ENCODE results near the gene CACNA1F.

CACNA1F gene

DNA sequence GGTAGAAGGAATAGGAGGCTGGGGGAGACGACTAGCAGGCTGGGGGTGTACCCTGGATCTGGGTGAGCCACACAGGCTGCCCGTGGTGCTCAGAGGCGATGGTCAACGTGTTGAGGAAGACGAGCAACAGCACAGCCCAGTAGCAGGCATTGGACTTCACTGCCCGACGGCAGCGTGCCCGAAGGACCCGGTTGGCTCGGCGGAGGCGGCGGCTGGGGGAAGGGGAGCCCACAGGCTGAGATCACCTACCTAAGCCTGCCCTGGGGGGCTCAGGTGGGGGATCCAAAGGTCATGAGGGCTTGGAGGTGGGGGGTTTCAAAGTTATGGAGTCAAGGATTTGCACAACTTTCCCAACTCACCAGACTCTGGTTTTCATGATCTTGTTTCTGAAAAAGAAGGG, 7.3 kb downstream of the CACNA1F start:
- no peaks in the 10 kb centered on the region for H3K36me3 ChIP-seq (ENCODE audit: control insufficient read depth, low read depth, low read length)
- H3K27ac ChIP-seq (ENCODE audit: low read length) = no peak overlapping the region
- H3K9ac ChIP-seq (ENCODE audit: low read length) = no peak overlapping the region
- H3K4me3 ChIP-seq (ENCODE audit: low read length) = no peak overlapping the region
- no peaks in the 10 kb centered on the region for H3K27me3 ChIP-seq (ENCODE audit: control insufficient read depth, insufficient read depth, low read length)
- no peaks in the 10 kb centered on the region for H3K4me1 ChIP-seq (ENCODE audit: control insufficient read depth, low read depth, low read length)
- peaks cover 5% of the 10 kb centered on the region for H3K9me3 ChIP-seq (ENCODE audit: control insufficient read depth, low read depth, low read length)

DNA sequence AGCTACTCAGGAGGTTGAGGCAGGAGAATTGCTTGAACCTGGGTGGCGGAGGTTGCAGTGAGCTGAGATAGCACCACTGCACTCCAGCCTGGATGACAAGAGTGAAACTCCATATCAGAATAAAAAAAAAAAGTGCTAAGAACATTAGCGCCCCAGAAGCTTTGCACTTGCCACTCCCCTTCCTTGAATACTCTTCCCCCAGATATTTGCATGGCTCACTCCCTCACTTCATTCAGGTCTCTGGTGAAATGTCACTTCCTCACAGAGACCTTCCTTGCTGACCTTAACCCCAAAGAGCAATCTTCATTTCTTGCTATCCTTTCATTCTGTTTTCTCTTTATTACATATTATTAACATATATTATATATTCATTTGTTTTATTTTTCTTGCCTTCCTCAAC, 11.3 kb downstream of the CACNA1F start:
- Histone ChIP-seq H3K36me3 (ENCODE audit: control insufficient read depth, low read depth, low read length) (no peaks in the 10 kb centered on the region), H3K9ac (ENCODE audit: low read length) (no peak overlapping the region), H3K4me1 (ENCODE audit: control insufficient read depth, low read depth, low read length) (no peaks in the 10 kb centered on the region), H3K9me3 (ENCODE audit: control insufficient read depth, low read depth, low read length) (peaks cover 5% of the 10 kb centered on the region), H3K27ac (ENCODE audit: low read length) (no peak overlapping the region), H3K4me3 (ENCODE audit: low read length) (no peak overlapping the region), H3K27me3 (ENCODE audit: control insufficient read depth, insufficient read depth, low read length) (no peaks in the 10 kb centered on the region)

DNA sequence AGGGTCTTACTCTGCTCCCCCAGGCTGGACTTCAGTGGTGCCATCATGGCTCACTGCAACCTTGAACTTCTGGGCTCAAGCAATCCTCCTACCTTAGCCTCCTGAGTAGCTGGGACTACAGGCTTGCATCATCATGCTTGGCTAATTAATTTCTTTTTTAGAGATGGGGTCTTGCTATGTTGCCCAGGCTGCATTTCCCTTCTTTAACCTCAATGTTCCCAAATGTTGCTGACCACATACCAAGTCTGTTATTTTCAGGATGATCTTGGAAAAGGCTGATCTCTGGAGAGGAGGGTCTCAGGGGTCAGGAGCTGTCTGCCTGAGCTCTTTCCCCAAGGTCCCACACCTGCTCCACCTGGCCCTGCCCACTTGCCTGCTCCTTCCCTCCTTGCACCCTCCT, 13.0 kb downstream of the CACNA1F start:
- H3K9me3 ChIP-seq (ENCODE audit: control insufficient read depth, low read depth, low read length) = peaks cover 3% of the 10 kb centered on the region
- no peaks in the 10 kb centered on the region for H3K36me3 ChIP-seq (ENCODE audit: control insufficient read depth, low read depth, low read length)
- H3K4me3 ChIP-seq (ENCODE audit: low read length) = no peak overlapping the region
- no peaks in the 10 kb centered on the region for H3K4me1 ChIP-seq (ENCODE audit: control insufficient read depth, low read depth, low read length)
- H3K9ac ChIP-seq (ENCODE audit: low read length) = no peak overlapping the region
- no peak overlapping the region for H3K27ac ChIP-seq (ENCODE audit: low read length)
- no peaks in the 10 kb centered on the region for H3K27me3 ChIP-seq (ENCODE audit: control insufficient read depth, insufficient read depth, low read length)

DNA sequence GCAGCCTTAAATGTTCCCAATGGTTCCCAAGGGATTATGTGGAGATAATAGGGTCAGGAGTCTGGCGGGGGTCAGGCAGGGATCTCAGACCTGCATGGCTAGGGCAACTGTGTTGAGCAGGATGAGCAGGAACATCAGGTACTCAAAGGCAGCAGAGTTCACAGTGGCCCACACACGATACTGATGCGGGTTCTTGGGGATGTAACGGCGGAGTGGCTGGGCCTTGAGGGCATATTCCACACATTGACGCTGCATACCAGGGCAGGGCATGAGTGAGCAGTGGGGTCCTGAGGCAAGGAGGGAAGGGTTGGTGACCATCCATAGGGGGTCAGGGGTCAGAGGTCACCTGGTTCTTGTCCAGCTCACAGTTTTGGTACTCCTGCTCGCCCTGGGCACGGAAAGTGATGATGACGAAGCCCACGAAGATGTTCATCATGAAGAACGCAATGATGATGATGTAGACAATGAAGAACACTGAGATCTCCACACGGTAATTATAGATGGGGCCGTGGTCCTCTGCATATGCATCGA, 18.1 kb downstream of the CACNA1F start:
- Histone ChIP-seq H3K9me3 (ENCODE audit: control insufficient read depth, low read depth, low read length) (no peaks in the 10 kb centered on the region), H3K36me3 (ENCODE audit: control insufficient read depth, low read depth, low read length) (no peaks in the 10 kb centered on the region), H3K4me1 (ENCODE audit: control insufficient read depth, low read depth, low read length) (no peaks in the 10 kb centered on the region), H3K4me3 (ENCODE audit: low read length) (no peak overlapping the region), H3K27me3 (ENCODE audit: control insufficient read depth, insufficient read depth, low read length) (no peaks in the 10 kb centered on the region), H3K9ac (ENCODE audit: low read length) (no peak overlapping the region), H3K27ac (ENCODE audit: low read length) (no peak overlapping the region)

DNA sequence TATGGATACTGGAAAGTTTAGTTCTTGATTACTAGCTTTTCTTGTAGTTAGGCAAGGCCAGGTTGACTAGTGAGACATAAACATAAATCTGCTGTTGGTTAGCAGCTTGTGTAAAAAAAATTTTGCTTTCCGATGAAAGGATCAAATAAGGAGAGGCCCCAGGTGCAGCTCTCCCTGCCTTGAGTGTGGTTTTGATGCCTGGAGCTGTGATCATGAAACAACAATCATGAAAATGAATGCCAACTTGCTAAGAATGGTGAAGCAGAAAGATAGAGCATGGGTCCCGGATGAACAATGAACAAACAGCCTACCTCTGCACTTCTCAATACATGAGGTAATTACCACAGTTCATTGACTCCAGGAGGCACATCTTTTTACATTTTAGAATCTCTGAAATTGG, 18.7 kb downstream of the CACNA1F start:
- Histone ChIP-seq H3K27me3 (ENCODE audit: control insufficient read depth, insufficient read depth, low read length) (no peaks in the 10 kb centered on the region), H3K27ac (ENCODE audit: low read length) (no peak overlapping the region), H3K9ac (ENCODE audit: low read length) (no peak overlapping the region), H3K9me3 (ENCODE audit: control insufficient read depth, low read depth, low read length) (no peaks in the 10 kb centered on the region), H3K4me1 (ENCODE audit: control insufficient read depth, low read depth, low read length) (no peaks in the 10 kb centered on the region), H3K4me3 (ENCODE audit: low read length) (no peak overlapping the region), H3K36me3 (ENCODE audit: control insufficient read depth, low read depth, low read length) (no peaks in the 10 kb centered on the region)

DNA sequence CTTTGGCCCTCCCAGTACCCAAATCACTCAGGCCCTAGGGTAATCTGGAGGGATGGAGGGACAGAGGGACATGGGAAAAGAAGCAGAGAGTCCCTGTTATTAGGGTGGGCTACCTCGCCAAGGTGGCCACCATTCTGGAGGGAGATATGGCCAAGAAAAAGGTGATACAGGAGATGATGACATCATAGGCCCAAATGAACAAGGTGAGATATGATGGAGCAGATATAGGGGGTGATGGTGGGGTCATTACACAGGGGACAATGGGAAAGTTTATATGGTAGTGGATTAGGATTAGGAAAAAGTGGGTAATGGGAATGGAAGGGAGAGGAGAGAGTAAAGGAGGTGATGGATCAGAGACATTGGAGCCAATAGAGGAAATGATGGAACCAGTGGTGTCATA, 20.3 kb downstream of the CACNA1F start:
- Histone ChIP-seq H3K4me1 (ENCODE audit: control insufficient read depth, low read depth, low read length) (no peaks in the 10 kb centered on the region), H3K9ac (ENCODE audit: low read length) (no peak overlapping the region), H3K4me3 (ENCODE audit: low read length) (no peak overlapping the region), H3K36me3 (ENCODE audit: control insufficient read depth, low read depth, low read length) (no peaks in the 10 kb centered on the region), H3K27me3 (ENCODE audit: control insufficient read depth, insufficient read depth, low read length) (no peaks in the 10 kb centered on the region), H3K9me3 (ENCODE audit: control insufficient read depth, low read depth, low read length) (no peaks in the 10 kb centered on the region), H3K27ac (ENCODE audit: low read length) (no peak overlapping the region)

DNA sequence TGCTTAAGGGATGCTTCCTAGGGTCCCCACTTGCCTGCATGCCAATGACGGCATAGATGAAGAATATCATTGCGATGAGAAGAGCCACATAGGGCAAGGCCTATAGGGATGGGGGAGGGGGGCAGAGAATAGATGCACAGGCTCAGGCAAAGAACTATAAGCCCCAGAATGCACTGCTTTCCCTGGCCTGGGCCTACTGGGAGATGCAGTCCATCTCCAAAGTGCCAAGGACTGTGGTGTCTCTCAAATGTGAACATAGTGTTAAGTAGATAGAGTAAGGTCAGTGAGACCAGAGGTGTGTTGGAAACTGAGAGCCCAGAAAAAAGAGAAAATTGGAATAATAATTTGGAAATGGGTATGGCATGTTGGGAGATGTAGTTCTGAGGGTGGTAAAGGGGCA, 20.9 kb downstream of the CACNA1F start:
- Histone ChIP-seq H3K4me3 (ENCODE audit: low read length) (no peak overlapping the region), H3K36me3 (ENCODE audit: control insufficient read depth, low read depth, low read length) (no peaks in the 10 kb centered on the region), H3K4me1 (ENCODE audit: control insufficient read depth, low read depth, low read length) (no peaks in the 10 kb centered on the region), H3K9me3 (ENCODE audit: control insufficient read depth, low read depth, low read length) (no peaks in the 10 kb centered on the region), H3K27me3 (ENCODE audit: control insufficient read depth, insufficient read depth, low read length) (no peaks in the 10 kb centered on the region), H3K9ac (ENCODE audit: low read length) (no peak overlapping the region), H3K27ac (ENCODE audit: low read length) (no peak overlapping the region)

DNA sequence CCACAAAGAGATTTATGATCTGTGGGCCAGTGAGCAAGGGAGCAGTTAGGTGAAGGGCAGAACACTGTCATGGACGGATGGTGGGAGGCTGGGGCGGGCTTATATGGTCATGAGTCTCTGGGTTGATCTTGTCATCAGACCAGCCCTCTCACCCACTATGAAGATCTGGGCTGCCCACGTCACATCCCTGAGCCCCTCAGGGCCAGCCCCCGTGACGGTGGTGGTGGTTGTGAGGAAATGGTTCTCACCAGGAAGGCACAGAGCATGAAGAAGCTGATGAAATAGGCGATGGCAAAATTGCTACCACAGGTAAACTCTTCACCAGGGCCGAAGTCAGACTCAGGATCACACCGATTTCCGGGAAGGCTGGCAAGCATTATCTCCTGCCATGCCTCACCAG, 22.1 kb downstream of the CACNA1F start:
- Histone ChIP-seq H3K27me3 (ENCODE audit: control insufficient read depth, insufficient read depth, low read length) (no peaks in the 10 kb centered on the region), H3K9ac (ENCODE audit: low read length) (no peak overlapping the region), H3K4me1 (ENCODE audit: control insufficient read depth, low read depth, low read length) (no peaks in the 10 kb centered on the region), H3K36me3 (ENCODE audit: control insufficient read depth, low read depth, low read length) (no peaks in the 10 kb centered on the region), H3K4me3 (ENCODE audit: low read length) (no peak overlapping the region), H3K27ac (ENCODE audit: low read length) (no peak overlapping the region), H3K9me3 (ENCODE audit: control insufficient read depth, low read depth, low read length) (no peaks in the 10 kb centered on the region)

DNA sequence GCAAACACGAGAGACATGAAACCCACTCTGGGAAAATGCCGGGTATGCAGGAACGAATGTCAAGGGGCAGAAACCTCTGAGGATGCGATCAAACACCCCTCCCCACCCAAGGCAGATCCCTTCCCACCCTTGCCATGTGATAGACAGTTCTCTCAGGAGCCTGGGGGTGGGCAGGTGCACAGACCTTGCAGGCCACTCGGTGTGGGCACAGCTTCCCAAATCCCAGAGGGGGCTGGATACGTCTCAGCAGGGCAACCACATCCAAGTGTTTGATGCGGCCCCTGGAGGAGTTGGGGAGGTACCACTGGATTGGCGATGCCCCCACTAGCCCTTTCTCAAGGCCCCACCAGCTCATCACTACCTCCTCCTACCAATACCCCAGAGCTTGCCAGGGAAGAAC, 22.7 kb downstream of the CACNA1F start:
- no peak overlapping the region for H3K4me3 ChIP-seq (ENCODE audit: low read length)
- no peaks in the 10 kb centered on the region for H3K27me3 ChIP-seq (ENCODE audit: control insufficient read depth, insufficient read depth, low read length)
- peaks cover 4% of the 10 kb centered on the region for H3K9me3 ChIP-seq (ENCODE audit: control insufficient read depth, low read depth, low read length)
- no peak overlapping the region for H3K9ac ChIP-seq (ENCODE audit: low read length)
- H3K27ac ChIP-seq (ENCODE audit: low read length) = no peak overlapping the region
- no peaks in the 10 kb centered on the region for H3K4me1 ChIP-seq (ENCODE audit: control insufficient read depth, low read depth, low read length)
- H3K36me3 ChIP-seq (ENCODE audit: control insufficient read depth, low read depth, low read length) = no peaks in the 10 kb centered on the region

DNA sequence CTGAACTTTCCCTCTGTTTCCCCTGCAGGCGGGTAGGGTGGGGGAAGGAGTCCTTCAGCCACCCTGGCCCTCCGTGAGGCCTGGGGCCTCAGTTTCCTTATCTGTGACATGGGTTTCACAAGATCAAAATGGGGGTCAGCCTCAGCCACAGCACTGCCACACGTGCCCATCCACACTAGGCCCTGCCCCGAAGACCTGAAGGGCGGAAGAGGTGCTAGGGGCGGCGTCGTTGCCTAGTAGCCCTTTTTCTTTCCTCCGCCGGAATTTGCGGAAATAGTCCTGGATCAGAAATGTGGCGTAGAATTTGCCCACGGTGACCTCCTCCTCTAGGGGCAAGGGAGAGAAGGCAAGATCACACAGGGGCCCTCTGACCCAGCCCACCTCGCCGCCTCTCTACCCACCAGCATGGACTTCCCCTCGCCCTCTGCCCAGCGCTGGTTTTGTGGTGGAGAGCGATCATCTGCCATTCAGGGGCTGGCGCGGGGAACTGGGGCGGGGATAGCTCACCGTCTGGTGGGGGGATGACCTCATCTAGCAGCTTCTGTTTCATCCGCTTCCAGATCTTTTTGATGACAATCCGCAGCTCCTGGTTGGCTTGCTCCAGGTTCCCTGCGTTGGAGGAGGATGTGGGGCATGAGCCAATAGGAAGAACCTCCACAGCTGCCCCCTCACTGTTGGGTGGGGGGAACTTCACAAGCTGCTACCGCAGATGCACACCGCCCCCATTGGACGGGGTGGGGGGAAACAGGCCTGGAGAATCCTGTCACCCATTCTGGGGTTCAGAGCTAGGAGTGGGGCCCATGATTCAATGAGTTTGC, 23.5 kb downstream of the CACNA1F start:
- H3K4me1 ChIP-seq (ENCODE audit: control insufficient read depth, low read depth, low read length) = no peaks in the 10 kb centered on the region
- H3K27ac ChIP-seq (ENCODE audit: low read length) = no peak overlapping the region
- no peak overlapping the region for H3K9ac ChIP-seq (ENCODE audit: low read length)
- peaks cover 4% of the 10 kb centered on the region for H3K9me3 ChIP-seq (ENCODE audit: control insufficient read depth, low read depth, low read length)
- H3K4me3 ChIP-seq (ENCODE audit: low read length) = no peak overlapping the region
- no peaks in the 10 kb centered on the region for H3K36me3 ChIP-seq (ENCODE audit: control insufficient read depth, low read depth, low read length)
- no peaks in the 10 kb centered on the region for H3K27me3 ChIP-seq (ENCODE audit: control insufficient read depth, insufficient read depth, low read length)

DNA sequence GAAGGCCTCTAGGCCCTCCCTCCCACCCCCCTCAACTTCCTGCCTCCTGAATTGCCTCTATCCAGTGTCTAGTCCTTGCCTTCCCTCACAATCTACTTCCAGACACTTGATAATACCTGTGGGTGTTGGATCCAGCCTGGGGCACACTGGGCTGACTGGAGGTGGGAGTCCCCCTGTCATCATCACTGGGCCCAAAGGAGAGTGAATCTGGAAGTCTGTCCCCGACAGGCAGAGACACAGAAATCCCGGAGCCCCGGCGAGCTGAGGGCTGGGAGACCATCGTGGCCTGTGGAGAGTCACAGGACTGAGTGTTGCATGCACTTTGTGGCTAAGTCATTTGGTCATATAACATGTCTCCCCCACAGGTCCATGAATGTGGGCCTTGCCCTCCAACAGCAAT, 24.7 kb downstream of the CACNA1F start:
- H3K9me3 ChIP-seq (ENCODE audit: control insufficient read depth, low read depth, low read length) = peaks cover 4% of the 10 kb centered on the region
- no peaks in the 10 kb centered on the region for H3K4me1 ChIP-seq (ENCODE audit: control insufficient read depth, low read depth, low read length)
- H3K9ac ChIP-seq (ENCODE audit: low read length) = no peak overlapping the region
- H3K4me3 ChIP-seq (ENCODE audit: low read length) = no peak overlapping the region
- H3K36me3 ChIP-seq (ENCODE audit: control insufficient read depth, low read depth, low read length) = no peaks in the 10 kb centered on the region
- no peak overlapping the region for H3K27ac ChIP-seq (ENCODE audit: low read length)
- H3K27me3 ChIP-seq (ENCODE audit: control insufficient read depth, insufficient read depth, low read length) = no peaks in the 10 kb centered on the region

DNA sequence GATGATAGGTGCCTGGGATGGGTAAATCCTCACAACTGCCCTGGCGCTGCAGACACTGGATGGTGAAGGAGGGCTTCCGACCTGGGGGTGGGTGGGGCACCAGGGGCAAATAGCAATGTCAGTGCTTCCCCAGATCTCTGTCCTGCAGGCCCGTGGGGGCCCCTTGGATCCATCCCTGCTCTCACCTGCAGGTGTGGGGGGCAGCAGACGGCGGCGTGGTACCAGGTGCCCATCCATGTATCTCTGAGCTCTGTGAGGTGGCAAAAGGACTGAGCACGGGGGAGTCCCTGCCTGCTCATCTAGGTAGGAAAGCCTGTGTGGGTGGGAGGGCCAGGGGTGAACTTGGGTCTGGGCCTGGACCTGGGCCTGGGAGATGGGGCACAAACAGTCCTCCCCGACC, 26.6 kb downstream of the CACNA1F start:
- Histone ChIP-seq H3K4me1 (ENCODE audit: control insufficient read depth, low read depth, low read length) (no peaks in the 10 kb centered on the region), H3K27ac (ENCODE audit: low read length) (no peak overlapping the region), H3K36me3 (ENCODE audit: control insufficient read depth, low read depth, low read length) (no peaks in the 10 kb centered on the region), H3K9ac (ENCODE audit: low read length) (no peak overlapping the region), H3K4me3 (ENCODE audit: low read length) (no peak overlapping the region), H3K27me3 (ENCODE audit: control insufficient read depth, insufficient read depth, low read length) (no peaks in the 10 kb centered on the region), H3K9me3 (ENCODE audit: control insufficient read depth, low read depth, low read length) (peaks cover 4% of the 10 kb centered on the region)

Measured in iPS-18a (cell line).